Omental fat pad (tissue), 4 donors: ENCODE results near the gene CCDC197. TPM values are rescaled to one million over a fixed set of nuclear protein-coding genes. Genes with fewer than 3 reads are reported as not detected.

Source experiments
- ATAC-seq: fragments of 150-250 bp; one replicate; pipeline ENCODE4 v1.9.1; 2016; ENCODE audit warnings: mild to moderate bottlenecking, moderate library complexity; ENCODE audit not compliant: low FRiP score
- DNase-seq: peaks from one replicate; pipeline ENCODE4 v3.0.0-alpha.2; 2019; ENCODE audit warnings: low spot score
- total RNA-seq, 4 donors: library from RNA; depleted of rRNA; stranded (reverse); fragments of >200 nt; gene quantifications; one replicate each; pipeline ENCODE4 v1.1.0, GENCODE V29; 2016
- TF ChIP-seq, protein P1 (sequence below), 3 donors: fragments of 450-650 bp; IDR thresholded peaks; one replicate each; pipeline ENCODE4 v1.5.1; 2016 to 2017; ENCODE audit warnings: antibody characterized with exemption in 3 of 3, mild to moderate bottlenecking in 3 of 3, moderate library complexity in 2 of 3

The CCDC197 gene
- total RNA-seq, 4 donors from 2014 or later, result not detected

DNA sequence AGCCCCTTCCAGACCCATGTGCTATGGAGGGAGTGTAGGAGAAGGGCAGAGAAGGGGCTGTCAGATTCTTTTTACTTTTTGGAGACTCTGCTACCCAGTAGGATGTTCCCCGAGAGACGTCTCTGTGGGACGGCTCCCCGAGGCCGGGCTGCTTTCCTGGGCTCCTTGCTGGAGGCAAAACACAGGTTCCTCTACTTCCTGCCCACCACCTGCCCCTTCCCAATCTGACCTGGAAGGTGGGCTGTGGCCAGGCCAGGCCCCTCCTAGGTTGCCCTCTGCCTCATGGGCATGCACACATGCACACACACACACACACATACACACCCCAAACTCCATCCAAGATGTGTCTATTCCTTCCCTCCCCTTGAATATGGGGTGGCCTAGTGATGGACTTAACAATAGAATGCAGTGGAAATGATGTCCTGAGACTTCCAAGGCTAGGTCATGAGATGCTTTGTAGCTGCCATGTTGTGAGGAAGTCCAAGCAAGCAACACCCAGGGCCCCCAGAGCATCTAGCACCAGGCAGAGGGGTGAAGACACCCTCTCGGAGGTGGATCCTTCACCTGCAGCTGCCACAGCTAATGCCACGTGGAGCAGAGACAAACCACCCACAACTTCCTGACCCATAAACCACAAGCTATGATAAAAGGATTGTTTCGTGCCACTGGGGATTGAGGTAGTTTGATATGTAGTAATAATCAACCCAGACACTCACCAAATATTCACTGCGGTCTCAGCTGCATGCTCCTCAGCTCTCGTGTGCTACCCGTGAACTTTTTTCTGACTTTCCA, 19.1 kb upstream of the CCDC197 start:
- ATAC-seq (no peak), DNase-seq (no peak)
- TF ChIP-seq, protein P1, sequence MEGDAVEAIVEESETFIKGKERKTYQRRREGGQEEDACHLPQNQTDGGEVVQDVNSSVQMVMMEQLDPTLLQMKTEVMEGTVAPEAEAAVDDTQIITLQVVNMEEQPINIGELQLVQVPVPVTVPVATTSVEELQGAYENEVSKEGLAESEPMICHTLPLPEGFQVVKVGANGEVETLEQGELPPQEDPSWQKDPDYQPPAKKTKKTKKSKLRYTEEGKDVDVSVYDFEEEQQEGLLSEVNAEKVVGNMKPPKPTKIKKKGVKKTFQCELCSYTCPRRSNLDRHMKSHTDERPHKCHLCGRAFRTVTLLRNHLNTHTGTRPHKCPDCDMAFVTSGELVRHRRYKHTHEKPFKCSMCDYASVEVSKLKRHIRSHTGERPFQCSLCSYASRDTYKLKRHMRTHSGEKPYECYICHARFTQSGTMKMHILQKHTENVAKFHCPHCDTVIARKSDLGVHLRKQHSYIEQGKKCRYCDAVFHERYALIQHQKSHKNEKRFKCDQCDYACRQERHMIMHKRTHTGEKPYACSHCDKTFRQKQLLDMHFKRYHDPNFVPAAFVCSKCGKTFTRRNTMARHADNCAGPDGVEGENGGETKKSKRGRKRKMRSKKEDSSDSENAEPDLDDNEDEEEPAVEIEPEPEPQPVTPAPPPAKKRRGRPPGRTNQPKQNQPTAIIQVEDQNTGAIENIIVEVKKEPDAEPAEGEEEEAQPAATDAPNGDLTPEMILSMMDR (IDR thresholded peaks at IDR 0.05), result no peak

DNA sequence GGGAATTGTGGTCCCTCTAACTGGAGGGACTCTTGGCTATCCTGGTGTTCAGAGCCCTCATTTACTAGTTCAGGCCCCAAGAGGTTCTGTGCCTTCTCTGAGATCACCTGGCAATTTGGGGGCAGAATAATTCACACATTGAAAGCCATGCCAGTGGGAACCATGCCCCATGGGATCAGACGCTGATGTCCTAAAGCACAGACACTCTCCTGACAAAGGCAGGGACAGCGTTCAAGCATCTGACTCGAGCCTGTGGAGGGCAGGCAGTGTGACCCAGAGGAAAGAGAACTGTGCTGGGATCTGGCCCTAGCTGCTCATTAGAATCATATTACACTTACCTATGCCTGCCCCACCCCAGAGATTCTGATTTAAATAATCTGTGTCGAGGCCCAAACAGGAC, 18.4 kb upstream of the CCDC197 start:
- ATAC-seq (no peak), DNase-seq (no peak)
- TF ChIP-seq, protein P1 (IDR thresholded peaks at IDR 0.05), result no peak

DNA sequence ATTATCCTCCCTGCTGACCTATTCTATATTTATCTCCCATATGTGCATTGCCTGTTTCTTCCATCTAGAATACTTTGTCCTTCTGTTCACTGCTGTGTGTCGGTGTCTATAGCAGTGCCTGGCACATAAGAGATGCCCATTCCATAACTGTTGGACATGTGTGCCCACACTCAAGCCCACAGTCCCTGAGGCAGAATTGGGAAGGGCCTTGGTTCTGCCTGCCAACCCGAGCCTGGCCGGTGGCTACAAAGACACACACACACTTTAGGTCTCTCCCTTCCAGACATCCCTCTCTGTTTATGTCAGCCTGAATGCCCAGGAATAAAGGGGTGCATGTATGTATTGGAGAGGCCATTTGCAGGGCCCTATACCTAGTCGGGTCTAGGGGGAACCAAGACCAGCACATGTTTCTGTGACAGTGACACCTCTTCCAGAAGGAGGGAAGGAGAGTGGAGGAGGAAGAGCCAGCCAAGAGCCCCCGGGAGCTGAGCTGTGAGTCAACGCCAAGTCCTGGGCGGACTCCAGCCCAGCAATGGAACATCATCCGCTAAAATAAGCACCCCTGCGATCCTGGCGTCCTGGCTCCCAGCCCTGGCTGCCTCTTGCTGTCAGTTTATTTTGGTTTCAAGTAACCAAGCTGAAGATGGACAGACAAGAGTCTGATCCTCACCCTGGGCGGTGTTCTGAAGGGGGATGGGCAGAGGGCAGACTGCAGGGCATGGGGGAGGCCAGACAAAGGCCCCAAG, 16.5 kb upstream of the CCDC197 start:
- TF ChIP-seq, protein P1 (IDR thresholded peaks at IDR 0.05), result no peak
- no peak for DNase-seq
- ATAC-seq, result no peak

DNA sequence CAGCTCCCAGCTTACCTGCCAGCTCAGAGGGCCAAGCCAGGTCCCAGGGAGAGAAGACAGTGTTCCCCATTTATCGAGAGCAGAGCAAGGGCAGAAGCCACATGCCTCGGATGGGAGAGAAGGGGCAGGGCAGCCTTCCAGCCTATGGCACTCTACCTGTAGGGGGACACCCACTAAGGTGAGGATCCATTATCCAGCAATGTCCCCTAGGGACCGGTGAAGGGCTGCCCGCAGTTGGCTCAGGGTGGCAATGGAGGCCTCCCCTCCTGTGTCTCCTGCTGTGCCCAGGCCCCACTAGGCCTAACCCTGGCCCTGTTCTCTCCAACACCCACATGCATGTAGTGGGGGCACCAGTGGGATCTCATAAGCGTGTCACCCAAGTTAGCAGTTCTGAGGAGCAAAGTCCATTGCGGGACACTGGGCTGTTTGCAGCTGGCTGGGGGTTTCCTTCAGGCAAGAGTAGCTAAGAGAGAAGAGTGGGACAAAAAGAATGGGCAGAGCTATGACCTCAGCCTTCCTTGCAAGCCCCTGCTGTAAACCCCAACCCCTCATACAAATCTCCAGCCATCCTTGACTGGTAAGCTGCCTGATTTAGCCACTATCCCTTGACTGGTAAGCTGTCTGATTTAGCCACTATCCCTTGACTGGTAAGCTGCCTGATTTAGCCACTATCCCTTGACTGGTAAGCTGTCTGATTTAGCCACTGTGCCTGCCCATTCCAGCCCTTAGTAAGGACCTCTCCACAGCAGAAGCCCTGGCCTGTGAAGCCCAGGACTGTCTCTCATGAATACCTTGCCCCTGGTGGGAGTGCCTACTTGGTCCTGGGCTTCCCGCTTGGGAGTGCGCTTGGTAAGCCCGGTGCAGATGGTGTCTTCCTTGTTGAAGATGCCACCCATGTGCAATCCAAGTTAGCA, 15.5 kb upstream of the CCDC197 start:
- TF ChIP-seq, protein P1 (IDR thresholded peaks at IDR 0.05), result no peak
- DNase-seq, result no peak
- ATAC-seq, result no peak

DNA sequence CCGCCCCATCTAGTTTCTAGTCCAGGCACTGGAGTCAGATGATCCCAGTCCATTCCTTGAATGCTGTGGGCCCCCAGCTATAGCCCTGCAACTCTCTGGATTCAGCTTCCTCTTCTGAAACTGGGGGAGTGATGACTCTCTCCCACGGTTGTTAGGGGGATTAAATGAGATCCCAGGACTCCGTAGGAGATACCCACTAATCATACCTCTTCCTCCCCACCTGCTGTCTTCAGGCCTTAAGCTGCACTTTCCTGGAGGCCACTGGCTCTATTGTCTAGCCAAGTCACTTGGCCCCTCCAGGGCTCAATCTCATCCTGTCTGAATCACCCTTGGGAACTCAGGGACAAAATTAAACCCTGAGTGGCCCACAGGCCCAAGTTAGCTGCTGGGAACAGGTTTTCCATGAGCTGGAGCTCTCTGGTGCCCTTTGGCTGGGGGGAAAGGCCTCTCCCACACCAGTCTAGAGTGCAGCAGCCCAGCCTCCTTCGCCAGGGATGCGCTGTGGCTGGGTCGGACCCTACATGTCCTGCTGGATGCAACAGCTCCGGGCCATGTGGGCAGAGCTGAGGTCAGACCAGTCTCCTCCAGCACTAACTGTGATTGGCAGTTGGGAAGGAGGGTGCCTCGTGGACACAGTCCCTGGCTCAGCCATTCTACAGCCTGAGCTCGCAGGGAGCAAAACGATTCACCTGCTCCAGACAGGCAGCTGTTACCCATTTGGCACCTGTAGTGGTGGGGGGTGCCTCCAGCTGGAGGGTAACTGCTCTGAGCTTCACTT, 14.7 kb upstream of the CCDC197 start:
- DNase-seq, result no peak
- TF ChIP-seq, protein P1 (IDR thresholded peaks at IDR 0.05), result no peak
- no peak for ATAC-seq

DNA sequence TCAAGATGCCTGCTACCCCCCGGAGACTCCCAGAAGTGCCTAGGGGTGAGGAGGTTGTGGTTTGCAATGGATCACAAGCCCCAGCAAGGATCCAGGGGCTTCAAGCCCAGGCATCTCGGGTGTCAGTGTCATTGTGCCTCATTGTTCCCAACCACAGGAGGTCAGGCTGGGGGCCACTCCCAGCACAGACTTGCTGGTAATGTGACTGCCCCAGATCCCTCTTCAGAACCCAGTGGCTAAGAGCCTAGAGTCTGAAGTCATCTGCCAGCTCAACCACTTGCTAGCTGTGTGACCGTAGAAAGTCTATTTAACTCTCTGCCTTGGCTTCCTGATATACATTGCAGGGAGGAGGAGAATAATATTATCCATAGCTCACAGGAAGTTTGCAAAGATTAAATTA, 13.0 kb upstream of the CCDC197 start:
- DNase-seq (no peak), ATAC-seq (no peak)
- TF ChIP-seq, protein P1 (IDR thresholded peaks at IDR 0.05), result no peak
